Mucosa of stomach (tissue), 1 donor: ENCODE results near the gene DEFB131B.

Experiments used
- H3K27me3 ChIP-seq: one replicate; pipeline ENCODE4 v1.7.0; 2013; ENCODE audit warnings: mild to moderate bottlenecking, low read length; ENCODE audit not compliant: control insufficient read depth, insufficient read depth
- H3K36me3 ChIP-seq: one replicate; pipeline ENCODE4 v1.7.0; 2013; ENCODE audit warnings: low read length; ENCODE audit not compliant: control insufficient read depth, insufficient read depth
- H3K4me1 ChIP-seq: one replicate; pipeline ENCODE4 v1.7.0; 2013; ENCODE audit warnings: mild to moderate bottlenecking, low read length; ENCODE audit not compliant: control insufficient read depth, insufficient read depth
- H3K4me3 ChIP-seq: one replicate; pipeline ENCODE4 v1.7.0; 2013; ENCODE audit warnings: low read length
- H3K9ac ChIP-seq: one replicate; pipeline ENCODE4 v1.7.0; 2013; ENCODE audit warnings: mild to moderate bottlenecking, low read length, moderate library complexity
- H3K9me3 ChIP-seq: one replicate; pipeline ENCODE4 v1.7.0; 2013; ENCODE audit warnings: mild to moderate bottlenecking, low read length, moderate library complexity; ENCODE audit not compliant: control insufficient read depth
- donor health status: Pancreatic carcinoma.

DEFB131B gene

DNA sequence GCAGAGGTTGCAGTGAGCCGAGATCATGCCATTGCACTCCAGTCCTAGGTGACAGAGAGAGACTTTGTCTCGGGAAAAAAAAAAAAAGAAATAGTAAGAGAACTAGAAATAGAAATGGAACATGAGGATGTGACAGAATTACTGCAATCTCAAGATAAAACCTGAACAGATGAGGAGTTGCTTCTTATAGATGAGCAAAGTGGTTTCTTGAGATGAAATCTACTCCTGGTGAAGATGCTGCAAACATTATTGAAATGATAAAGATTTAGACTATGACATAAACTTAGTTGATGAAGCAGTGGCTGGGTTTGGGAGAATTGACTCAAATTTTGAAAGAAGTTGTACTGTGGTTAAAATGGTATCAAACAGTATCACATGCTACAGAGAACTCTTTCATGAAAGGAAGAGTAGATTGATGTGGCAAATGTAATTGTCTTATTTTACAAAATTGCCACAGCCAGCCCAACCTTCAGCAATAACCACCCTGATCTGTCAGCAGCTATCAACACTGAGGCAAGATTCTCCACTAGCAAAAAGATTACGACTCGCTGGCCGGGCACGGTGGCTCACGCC is 36.5 kb downstream of the DEFB131B start:
- H3K9ac ChIP-seq: no peak overlapping the region
- H3K4me3 ChIP-seq: no peak overlapping the region
- H3K27me3 ChIP-seq: no peaks in the 10 kb centered on the region
- H3K4me1 ChIP-seq: no peaks in the 10 kb centered on the region
- no peaks in the 10 kb centered on the region for H3K36me3 ChIP-seq
- H3K9me3 ChIP-seq: no peaks in the 10 kb centered on the region

DNA sequence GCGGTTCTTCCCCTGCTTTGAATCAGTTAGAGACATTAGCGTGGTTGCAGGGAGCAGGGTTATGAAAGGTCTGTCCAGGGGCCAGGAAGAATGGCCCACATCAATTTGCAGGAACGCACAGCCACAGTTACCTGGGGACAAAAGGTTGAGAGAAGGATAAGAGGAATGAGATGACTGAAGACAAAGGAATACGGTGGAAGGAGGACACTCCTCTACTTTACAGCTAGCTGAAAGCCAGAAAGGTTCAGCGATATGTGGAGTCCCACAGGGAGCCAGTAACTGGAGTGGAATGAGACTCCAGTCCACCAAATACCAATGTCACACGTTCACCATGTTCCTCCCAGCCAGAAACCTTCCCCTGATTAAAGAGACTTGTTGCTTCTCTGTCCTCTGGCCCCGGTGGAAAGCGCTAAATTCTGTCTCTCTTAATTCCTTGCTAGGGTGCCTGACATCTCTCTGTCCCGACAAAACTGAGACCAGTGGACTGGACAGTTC is 39.4 kb downstream of the DEFB131B start:
- H3K4me3 ChIP-seq: no peak overlapping the region
- H3K36me3 ChIP-seq: no peaks in the 10 kb centered on the region

DNA sequence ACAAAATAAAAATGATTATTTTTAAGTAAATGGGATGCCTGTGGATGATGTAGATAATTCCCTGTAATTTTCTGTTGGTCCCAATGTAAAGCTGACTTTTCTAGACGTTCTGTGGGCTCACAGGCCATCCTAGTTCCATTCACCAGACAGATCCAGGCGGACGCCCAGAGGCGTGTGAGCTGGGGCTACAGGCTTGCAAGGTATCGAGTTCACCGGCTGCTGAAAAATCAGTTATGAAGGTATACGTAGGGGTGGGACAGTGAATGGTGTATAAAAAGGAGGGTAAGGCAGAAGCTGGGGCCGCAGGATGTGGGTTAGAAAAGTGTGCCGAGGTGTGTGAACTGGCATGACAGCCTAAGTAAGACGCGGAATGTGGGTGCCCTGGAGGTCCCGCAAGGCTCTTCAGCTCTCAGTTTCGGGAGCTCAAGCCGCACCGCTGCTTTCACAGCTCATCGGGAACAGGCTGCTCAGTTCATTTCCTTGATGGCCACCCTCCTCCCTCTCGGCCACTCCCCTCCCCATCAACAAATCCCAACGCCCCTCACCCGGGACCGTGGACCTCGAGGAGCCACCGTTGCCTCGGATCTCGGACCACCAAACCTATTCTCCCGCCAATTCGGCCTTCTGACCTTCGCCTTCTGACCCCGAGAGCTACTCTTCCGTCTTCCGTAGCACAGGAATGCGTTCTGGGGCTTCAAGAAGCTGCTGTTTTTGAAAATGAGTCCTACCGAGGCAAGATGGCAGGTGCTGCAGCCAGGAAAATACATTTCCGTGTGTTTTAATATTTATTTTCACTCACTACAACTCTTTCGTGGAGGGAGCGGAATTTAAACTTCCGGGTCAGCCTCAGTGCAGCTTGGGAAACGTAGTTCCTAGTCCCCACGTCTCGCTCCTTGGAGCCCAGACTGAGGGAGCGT is 49.8 kb downstream of the DEFB131B start, which contains the start of gene XNDC1N:
Gene XNDC1N, minus strand, starts transcription at position 775 of the 917 bp plus-strand sequence. CDS start 5,241 bp downstream, outside the sequence.
- Histone ChIP-seq H3K27me3 (no peaks in the 10 kb centered on the region), H3K4me3 (peak within 1 kb of the TSS; percentile 75), H3K36me3 (no peaks in the 10 kb centered on the region), H3K4me1 (peaks cover 11% of the 10 kb centered on the region), H3K9ac (peak within 1 kb of the TSS; percentile 71), H3K9me3 (no peaks in the 10 kb centered on the region)

More for the DNA sequence above, 39.4 kb downstream of the DEFB131B start:
- Histone ChIP-seq H3K9ac (no peak overlapping the region), H3K4me1 (no peaks in the 10 kb centered on the region), H3K27me3 (no peaks in the 10 kb centered on the region), H3K9me3 (no peaks in the 10 kb centered on the region)

DNA sequence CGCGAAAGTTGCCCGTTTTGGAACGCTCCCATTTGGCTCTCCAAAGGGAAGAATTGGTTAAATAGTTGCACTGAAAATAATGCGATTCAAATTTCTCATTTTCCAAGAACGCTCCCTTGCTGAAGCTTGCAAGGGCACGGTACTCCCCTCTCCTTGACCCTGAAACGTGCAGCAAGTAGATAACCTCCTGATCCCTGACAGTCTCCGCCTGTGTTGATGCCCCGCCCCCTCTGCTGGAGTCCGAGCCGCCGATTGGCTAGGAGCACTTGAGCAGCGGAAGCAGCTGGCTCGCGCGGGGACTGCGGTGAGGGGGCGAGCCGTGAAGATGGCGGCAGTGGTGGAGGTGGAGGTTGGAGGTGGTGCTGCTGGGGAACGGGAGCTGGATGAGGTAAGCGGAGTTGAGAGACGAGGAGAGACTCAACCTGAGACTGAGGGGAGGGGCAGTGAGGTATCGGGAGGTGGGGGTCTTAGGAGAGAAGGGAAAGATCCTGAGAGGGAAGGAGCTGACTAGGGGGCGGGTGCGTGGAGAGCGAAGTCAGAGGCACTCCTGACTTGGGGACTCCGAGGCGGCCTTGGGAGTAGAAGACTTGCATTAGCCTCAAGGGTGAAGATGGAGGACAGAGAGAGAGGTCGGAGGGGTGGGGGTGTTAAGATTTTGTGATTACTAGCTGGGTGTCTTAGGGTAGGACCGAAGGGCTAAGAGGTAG is 50.6 kb downstream of the DEFB131B start, which contains the start of gene RNF121:
Gene RNF121, plus strand, starts transcription at position 310 of the 707 bp plus-strand sequence. Its CDS starts 16 bp downstream, at position 326.
- no peaks in the 10 kb centered on the region for H3K9me3 ChIP-seq
- H3K27me3 ChIP-seq: no peaks in the 10 kb centered on the region
- H3K9ac ChIP-seq: peak within 1 kb of the TSS; percentile 71
- no peaks in the 10 kb centered on the region for H3K36me3 ChIP-seq
- peaks cover 11% of the 10 kb centered on the region for H3K4me1 ChIP-seq
- H3K4me3 ChIP-seq: peak within 1 kb of the TSS; percentile 75

DNA sequence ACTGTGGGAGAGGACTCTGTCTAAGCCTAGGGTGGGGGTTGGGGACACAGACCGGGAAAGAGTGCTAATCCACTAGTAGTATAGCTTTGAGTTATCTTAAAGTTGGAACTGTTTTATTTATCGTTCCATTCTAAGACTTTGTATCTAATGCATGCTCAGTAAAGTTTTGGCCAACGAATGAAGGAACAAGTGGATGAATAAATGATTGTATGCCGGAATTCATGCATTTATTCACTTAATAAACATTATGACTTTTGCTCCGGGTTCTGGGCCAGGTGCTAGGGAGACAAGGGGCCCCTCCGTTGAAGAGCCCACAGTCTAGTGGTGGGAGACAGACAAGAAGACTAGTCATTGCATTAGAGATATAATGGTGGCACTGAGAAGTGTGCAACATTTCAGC is 51.2 kb downstream of the DEFB131B start:
- H3K4me3 ChIP-seq: peak overlapping the region; percentile 75
- H3K9ac ChIP-seq: peak overlapping the region; percentile 71
- no peaks in the 10 kb centered on the region for H3K9me3 ChIP-seq
- no peaks in the 10 kb centered on the region for H3K36me3 ChIP-seq
- H3K27me3 ChIP-seq: no peaks in the 10 kb centered on the region
- H3K4me1 ChIP-seq: peaks cover 11% of the 10 kb centered on the region

DNA sequence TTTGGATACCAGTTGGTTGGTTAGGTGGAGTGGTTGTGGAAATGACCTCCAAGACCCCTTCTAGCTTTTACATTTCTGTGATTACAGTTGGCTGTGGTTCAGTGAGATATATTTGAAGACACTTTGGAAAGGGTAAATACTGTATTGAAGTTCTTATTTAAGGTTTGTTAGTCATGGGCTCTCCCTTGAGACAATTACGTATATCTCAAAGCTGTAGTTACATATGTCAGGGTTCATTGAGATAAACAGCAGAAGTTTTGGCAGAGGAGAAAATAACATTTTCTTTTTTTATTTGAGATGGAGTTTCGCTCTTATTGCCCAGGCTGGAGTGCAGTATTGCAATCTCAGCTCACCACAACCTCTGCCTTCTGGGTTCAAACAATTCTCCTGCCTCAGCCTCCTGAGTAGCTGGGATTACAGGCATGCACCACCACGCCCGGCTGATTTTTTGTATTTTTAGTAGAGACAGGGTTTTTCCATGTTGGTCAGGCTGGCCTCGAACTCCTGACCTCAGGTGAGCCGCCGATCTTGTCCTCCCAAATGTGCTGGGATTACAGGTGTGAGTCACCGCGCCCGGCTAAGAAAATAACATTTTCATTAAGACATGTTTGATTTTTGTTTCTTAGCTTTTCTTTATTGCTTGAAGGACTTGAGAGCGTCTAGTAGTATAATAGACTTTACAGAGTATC is 52.4 kb downstream of the DEFB131B start:
- H3K4me1 ChIP-seq: peaks cover 11% of the 10 kb centered on the region
- no peaks in the 10 kb centered on the region for H3K27me3 ChIP-seq
- H3K9ac ChIP-seq: no peak overlapping the region
- H3K9me3 ChIP-seq: no peaks in the 10 kb centered on the region
- H3K36me3 ChIP-seq: no peaks in the 10 kb centered on the region
- H3K4me3 ChIP-seq: no peak overlapping the region

DNA sequence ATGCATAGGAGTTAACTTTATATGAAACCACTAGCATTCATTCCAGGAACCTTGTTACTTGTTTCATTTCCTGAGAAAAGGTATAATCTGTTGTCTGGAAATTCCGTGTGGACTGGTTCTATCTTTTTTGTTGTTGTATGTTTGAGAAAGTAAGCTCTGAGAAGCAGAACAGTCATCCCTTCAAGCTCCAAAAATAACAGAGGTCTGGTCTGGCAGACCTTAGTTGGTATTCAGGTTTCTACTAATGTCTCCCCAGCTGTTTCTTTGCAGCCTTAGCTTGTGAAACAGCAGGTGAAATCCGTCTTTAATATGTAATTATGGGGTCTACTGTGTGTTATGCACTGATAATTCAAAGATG is 53.0 kb downstream of the DEFB131B start:
- Histone ChIP-seq H3K4me1 (peaks cover 11% of the 10 kb centered on the region), H3K36me3 (no peaks in the 10 kb centered on the region), H3K4me3 (no peak overlapping the region), H3K9ac (no peak overlapping the region), H3K27me3 (no peaks in the 10 kb centered on the region), H3K9me3 (no peaks in the 10 kb centered on the region)

DNA sequence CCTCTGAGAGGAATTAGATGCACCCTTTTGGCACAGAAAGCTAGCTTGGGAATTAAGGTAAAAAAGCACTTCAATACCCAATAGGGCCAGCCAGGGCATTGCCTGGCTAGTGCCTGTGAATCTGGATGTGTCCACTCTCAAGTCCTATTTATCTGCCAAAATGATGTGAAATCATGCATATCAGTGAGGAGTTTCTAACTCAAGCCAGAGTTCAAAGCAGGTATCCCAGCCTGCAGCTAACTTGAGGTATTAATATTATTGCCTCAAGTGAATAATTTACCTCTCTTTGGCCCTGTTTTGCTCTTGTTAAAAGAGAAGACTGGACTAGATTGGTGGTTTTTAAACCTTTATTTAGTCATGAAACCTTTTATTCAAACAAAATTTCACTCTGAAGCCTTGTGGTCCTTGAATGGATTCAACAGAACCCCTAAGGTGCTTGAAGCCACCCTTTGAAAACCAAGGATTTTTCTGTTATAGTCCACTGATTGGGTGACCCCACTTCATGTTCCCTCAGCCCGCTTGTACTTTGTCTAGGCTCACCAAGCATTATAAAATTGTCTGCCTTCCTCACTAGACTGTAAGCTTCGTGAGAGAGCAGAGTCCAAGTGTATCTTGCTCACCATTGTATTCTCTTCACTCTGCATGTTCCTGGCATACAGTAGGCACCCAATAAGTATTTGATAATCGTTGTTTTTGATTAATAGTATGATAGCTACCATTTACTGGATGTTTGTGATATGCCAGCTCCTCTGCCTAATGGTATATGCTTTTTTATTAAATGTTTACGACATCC is 55.1 kb downstream of the DEFB131B start:
- H3K4me1 ChIP-seq: peaks cover 17% of the 10 kb centered on the region
- no peaks in the 10 kb centered on the region for H3K9me3 ChIP-seq
- H3K27me3 ChIP-seq: no peaks in the 10 kb centered on the region
- no peaks in the 10 kb centered on the region for H3K36me3 ChIP-seq
- H3K4me3 ChIP-seq: no peak overlapping the region
- H3K9ac ChIP-seq: no peak overlapping the region
